ENCODE measurements around the gene GALNTL6. TPM values are rescaled to one million over a fixed set of nuclear protein-coding genes. Genes with fewer than 3 reads are reported as not detected.

GALNTL6 gene
- total RNA-seq, 1 experiment from 2014 or later, result not detected

DNA sequence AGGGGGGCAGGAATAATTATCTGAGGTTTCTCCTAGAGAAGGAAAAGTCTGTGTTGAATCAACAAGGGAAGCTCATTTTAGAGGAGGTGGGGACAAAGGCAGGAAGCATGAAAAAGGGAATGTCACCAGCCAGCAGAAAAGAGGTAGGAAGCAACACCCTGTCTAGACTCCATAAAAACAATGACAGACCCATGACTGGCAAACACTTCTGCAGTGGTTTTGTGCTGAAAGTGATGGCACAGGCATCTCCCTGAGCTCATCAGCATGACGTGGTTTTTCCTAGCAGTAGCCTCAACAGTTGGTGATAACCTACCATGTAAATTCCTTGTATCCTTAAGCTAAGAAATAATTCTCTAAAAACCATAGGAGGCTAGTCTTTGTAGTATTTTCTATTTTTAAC lies 1244.7 kb downstream of the GALNTL6 start:
- DNase-seq (ENCODE audit: low read depth, low spot score) (no peak), ATAC-seq (no peak)
- no TSS peak for BruUV-seq (replicated peaks)
- peaks cover 0 to 4% of the 10 kb centered on the region in 2 experiments; a peak in 1 of 4 replicates for H3K4me1 ChIP-seq (ENCODE audit: control insufficient read depth in 1 of 2, insufficient read depth in 2 of 2, low read length in 2 of 2)
- POLR2A ChIA-PET, result no interaction called here
- intact Hi-C loops (cut with micrococcal nuclease), result no loop called here
- no peaks in the 10 kb centered on the region for H4K20me1 ChIP-seq (ENCODE audit: insufficient read depth)
- H3K27me3 ChIP-seq (ENCODE audit: insufficient read depth, low read length), result no peaks in the 10 kb centered on the region
- no peak for TF ChIP-seq ZNF274 (IDR thresholded peaks at IDR 0.05; ENCODE audit: low read depth, low read length)
- TF ChIP-seq FOSL1 (IDR thresholded peaks at IDR 0.05; ENCODE audit: low read depth), result no peak
- TF ChIP-seq, protein P1, sequence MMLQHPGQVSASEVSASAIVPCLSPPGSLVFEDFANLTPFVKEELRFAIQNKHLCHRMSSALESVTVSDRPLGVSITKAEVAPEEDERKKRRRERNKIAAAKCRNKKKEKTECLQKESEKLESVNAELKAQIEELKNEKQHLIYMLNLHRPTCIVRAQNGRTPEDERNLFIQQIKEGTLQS (IDR thresholded peaks at IDR 0.05), result no peak
- TF ChIP-seq ELF1 (IDR thresholded peaks at IDR 0.05; ENCODE audit: borderline replicate concordance, low read depth), result no peak
- TF ChIP-seq ZFX (IDR thresholded peaks at IDR 0.05), result no peak
- TF ChIP-seq CBX3 (IDR thresholded peaks at IDR 0.05; ENCODE audit: low read depth), result no peak
- H3K9ac ChIP-seq (ENCODE audit: low read length), result no peak overlapping the region
- no peak overlapping the region for H3K4me2 ChIP-seq (ENCODE audit: low read length)
- RAD21 ChIA-PET (ENCODE audit: low non-redundant PET in 1 of 2, low total read pairs in 2 of 2, uncharacterized antibody in 2 of 2, unreplicated experiment in 2 of 2), result interaction anchor here in 1 of 2 experiments (0.6 kb wide), 1 partner anchor 44 kb away, joined by 3 read pairs; no protein-coding TSS in a partner anchor
- H3K27ac ChIP-seq (ENCODE audit: low read depth, low read length), result no peak overlapping the region
- no peak overlapping the region for H2AFZ ChIP-seq (ENCODE audit: low read depth, low read length, poor library complexity, severe bottlenecking)
- CTCF ChIA-PET, result no interaction called here
- peaks cover 0 to 3% of the 10 kb centered on the region in 2 experiments; a peak in 1 of 4 replicates for H3K9me3 ChIP-seq (ENCODE audit: control insufficient read depth in 1 of 2, insufficient read depth in 1 of 2, low read depth in 1 of 2, low read length in 2 of 2)
- H3K79me2 ChIP-seq (ENCODE audit: insufficient read depth, low read length), result no peaks in the 10 kb centered on the region
- no peaks in the 10 kb centered on the region for H3K36me3 ChIP-seq (ENCODE audit: control insufficient read depth in 1 of 2, insufficient read depth in 2 of 2, low read length in 2 of 2)
- no peak overlapping the region for H3K4me3 ChIP-seq (replicated peaks in 1 of 2; ENCODE audit: low read depth in 1 of 2, low read length in 2 of 2)
- H3K9me2 ChIP-seq (ENCODE audit: insufficient read depth), result no peaks in the 10 kb centered on the region

DNA sequence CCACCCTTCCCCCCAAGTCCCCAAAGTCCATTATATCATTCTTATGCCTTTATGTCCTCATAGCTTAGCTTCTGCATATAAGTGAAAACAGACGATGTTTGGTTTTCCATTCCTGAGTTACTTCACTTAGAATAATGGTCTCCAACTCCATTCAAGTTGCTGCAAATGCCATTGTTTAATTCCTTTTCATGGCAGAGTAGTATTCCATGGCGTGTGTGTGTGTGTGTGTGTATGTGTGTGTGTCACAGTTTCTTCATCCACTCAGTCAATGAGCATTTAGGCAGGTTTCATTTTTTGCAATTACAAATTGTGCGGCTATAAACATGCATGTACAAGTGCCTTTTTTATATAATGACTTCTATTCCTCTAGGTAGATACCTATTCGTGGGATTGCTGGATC lies 1248.0 kb downstream of the GALNTL6 start:
- intact Hi-C loops (cut with micrococcal nuclease), result no loop called here
- no peak overlapping the region for H3K4me3 ChIP-seq (replicated peaks in 1 of 2; ENCODE audit: low read depth in 1 of 2, low read length in 2 of 2)
- POLR2A ChIA-PET, result no interaction called here
- CTCF ChIA-PET, result no interaction called here
- DNase-seq (ENCODE audit: low read depth, low spot score) (no peak), ATAC-seq (no peak)
- H3K79me2 ChIP-seq (ENCODE audit: insufficient read depth, low read length), result no peaks in the 10 kb centered on the region
- H3K4me1 ChIP-seq (ENCODE audit: control insufficient read depth in 1 of 2, insufficient read depth in 2 of 2, low read length in 2 of 2), result peaks cover 0 to 3% of the 10 kb centered on the region in 2 experiments; a peak in 1 of 4 replicates
- H3K27ac ChIP-seq (ENCODE audit: low read depth, low read length), result no peak overlapping the region
- H3K27me3 ChIP-seq (ENCODE audit: insufficient read depth, low read length), result no peaks in the 10 kb centered on the region
- no peak overlapping the region for H3K9ac ChIP-seq (ENCODE audit: low read length)
- H4K20me1 ChIP-seq (ENCODE audit: insufficient read depth), result no peaks in the 10 kb centered on the region
- H3K36me3 ChIP-seq (ENCODE audit: control insufficient read depth in 1 of 2, insufficient read depth in 2 of 2, low read length in 2 of 2), result no peaks in the 10 kb centered on the region
- no peak overlapping the region for H3K4me2 ChIP-seq (ENCODE audit: low read length)
- H3K9me2 ChIP-seq (ENCODE audit: insufficient read depth), result no peaks in the 10 kb centered on the region
- RAD21 ChIA-PET (ENCODE audit: low non-redundant PET in 1 of 2, low total read pairs in 2 of 2, uncharacterized antibody in 2 of 2, unreplicated experiment in 2 of 2), result no interaction called here
- BruUV-seq (replicated peaks), result no TSS peak
- TF ChIP-seq, protein P2, sequence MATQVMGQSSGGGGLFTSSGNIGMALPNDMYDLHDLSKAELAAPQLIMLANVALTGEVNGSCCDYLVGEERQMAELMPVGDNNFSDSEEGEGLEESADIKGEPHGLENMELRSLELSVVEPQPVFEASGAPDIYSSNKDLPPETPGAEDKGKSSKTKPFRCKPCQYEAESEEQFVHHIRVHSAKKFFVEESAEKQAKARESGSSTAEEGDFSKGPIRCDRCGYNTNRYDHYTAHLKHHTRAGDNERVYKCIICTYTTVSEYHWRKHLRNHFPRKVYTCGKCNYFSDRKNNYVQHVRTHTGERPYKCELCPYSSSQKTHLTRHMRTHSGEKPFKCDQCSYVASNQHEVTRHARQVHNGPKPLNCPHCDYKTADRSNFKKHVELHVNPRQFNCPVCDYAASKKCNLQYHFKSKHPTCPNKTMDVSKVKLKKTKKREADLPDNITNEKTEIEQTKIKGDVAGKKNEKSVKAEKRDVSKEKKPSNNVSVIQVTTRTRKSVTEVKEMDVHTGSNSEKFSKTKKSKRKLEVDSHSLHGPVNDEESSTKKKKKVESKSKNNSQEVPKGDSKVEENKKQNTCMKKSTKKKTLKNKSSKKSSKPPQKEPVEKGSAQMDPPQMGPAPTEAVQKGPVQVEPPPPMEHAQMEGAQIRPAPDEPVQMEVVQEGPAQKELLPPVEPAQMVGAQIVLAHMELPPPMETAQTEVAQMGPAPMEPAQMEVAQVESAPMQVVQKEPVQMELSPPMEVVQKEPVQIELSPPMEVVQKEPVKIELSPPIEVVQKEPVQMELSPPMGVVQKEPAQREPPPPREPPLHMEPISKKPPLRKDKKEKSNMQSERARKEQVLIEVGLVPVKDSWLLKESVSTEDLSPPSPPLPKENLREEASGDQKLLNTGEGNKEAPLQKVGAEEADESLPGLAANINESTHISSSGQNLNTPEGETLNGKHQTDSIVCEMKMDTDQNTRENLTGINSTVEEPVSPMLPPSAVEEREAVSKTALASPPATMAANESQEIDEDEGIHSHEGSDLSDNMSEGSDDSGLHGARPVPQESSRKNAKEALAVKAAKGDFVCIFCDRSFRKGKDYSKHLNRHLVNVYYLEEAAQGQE (IDR thresholded peaks at IDR 0.05; ENCODE audit: low read depth), result no peak
- TF ChIP-seq FOSL1 (IDR thresholded peaks at IDR 0.05; ENCODE audit: low read depth) (no peak), POLR2A (IDR thresholded peaks at IDR 0.05; ENCODE audit: borderline replicate concordance, extremely low read depth, insufficient read depth, insufficient read length) (no peak), EZH2 (IDR thresholded peaks at IDR 0.05) (no peak), POLR2AphosphoS5 (IDR thresholded peaks at IDR 0.05; ENCODE audit: low read depth, low read length) (no peak), EZH2phosphoT487 (IDR thresholded peaks at IDR 0.05; ENCODE audit: borderline replicate concordance) (no peak), JUND (IDR thresholded peaks at IDR 0.05) (no peak), EGR1 (IDR thresholded peaks at IDR 0.05; ENCODE audit: low read depth) (no peak), SIN3A (IDR thresholded peaks at IDR 0.05; ENCODE audit: low read depth) (no peak)
- TF ChIP-seq, protein P1 (IDR thresholded peaks at IDR 0.05), result no peak
- TF ChIP-seq, protein P3, sequence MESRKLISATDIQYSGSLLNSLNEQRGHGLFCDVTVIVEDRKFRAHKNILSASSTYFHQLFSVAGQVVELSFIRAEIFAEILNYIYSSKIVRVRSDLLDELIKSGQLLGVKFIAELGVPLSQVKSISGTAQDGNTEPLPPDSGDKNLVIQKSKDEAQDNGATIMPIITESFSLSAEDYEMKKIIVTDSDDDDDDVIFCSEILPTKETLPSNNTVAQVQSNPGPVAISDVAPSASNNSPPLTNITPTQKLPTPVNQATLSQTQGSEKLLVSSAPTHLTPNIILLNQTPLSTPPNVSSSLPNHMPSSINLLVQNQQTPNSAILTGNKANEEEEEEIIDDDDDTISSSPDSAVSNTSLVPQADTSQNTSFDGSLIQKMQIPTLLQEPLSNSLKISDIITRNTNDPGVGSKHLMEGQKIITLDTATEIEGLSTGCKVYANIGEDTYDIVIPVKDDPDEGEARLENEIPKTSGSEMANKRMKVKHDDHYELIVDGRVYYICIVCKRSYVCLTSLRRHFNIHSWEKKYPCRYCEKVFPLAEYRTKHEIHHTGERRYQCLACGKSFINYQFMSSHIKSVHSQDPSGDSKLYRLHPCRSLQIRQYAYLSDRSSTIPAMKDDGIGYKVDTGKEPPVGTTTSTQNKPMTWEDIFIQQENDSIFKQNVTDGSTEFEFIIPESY (IDR thresholded peaks at IDR 0.05; ENCODE audit: extremely low read depth, insufficient replicate concordance, low read length), result no peak
- no peak overlapping the region for H2AFZ ChIP-seq (ENCODE audit: low read depth, low read length, poor library complexity, severe bottlenecking)
- peaks cover 0 to 4% of the 10 kb centered on the region in 2 experiments; a peak in 1 of 4 replicates for H3K9me3 ChIP-seq (ENCODE audit: control insufficient read depth in 1 of 2, insufficient read depth in 1 of 2, low read depth in 1 of 2, low read length in 2 of 2)
